GM19324 (cell line): ENCODE results near the gene COG8.

ENCODE experiments used
- ATAC-seq: cut with Tn5 transposase; IDR thresholded peaks from one replicate; pipeline ENCODE4 v1.9.1; 2021; ENCODE audit warnings: mild to moderate bottlenecking, moderate library complexity; ENCODE audit not compliant: unreplicated experiment, low FRiP score

COG8 gene

DNA sequence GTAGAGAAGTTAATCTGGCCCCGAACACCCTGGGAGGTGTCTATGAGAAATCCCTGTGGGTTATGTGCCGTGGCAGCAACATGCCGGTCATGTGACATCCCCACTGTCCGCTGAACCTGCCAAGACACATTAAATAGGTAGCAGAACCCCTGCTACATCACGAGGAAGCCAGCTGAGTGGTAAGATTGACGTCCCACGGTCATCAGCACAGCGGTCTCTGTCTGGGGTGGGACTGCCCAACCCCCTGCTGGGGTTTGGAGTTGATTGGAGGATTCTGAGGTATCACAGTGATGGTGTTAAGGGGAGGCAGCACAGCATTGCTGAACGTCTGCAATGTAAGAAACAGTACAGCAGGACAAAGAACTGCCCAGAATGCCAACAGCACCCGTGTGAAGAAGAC is 10.2 kb upstream of the COG8 start:
- ATAC-seq, result no peak

DNA sequence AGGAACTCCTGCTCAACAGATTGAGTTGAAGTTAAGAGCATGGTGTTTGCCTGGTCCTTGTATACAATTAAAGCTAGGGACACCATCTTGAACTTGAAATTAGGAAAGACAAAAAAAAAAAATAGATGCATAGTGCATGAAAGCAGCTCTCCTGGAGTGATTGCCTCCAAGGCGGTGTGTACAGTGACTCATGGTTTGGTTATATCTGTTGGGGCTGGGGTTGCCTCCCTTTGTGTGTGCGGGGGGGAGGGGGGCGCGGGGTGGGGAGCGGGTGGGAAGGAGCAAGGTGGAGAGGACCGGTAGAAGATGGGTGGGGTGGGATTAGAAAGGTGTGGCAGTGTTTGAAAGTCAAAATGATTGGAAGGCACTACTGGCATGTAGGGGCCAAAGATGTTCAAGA is 8.9 kb upstream of the COG8 start:
- no peak for ATAC-seq

DNA sequence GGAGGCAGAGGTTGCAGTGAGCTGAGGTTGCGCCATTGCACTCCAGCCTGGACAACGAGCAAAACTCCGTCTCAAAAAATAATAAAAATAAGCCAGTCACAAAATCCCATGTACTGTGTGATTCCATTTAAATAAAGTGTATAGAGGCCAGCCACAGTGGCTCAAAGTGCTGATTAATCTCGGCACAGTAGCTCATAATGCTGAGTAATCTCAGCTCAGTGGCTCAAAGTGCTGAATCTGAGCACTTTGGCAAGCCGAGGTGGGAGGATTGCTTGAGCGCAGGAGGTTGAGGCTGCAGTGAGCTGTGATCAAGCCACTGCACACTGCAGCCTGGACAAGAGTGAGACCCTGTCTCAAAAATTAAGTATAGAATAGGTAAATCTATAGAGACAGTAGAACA is 7.3 kb upstream of the COG8 start:
- no peak for ATAC-seq

DNA sequence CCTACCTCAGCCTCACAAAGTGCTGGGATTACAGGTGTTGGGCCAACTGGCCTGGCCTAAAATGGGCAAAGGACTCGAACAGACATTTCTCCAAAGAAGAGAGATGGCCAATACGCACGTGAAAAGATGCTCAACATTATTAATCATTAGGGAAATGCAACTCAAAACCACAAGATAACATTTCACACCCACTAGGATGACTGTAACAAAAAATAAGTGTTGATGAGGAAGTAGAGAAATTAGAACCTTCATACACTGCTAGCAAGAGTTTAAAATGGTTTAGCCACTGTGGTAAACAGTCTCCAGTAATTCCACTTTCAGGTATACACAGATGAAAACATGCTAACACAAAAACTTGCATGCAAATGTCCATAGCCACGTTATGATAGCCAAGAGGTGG is 6.6 kb upstream of the COG8 start:
- no peak for ATAC-seq

DNA sequence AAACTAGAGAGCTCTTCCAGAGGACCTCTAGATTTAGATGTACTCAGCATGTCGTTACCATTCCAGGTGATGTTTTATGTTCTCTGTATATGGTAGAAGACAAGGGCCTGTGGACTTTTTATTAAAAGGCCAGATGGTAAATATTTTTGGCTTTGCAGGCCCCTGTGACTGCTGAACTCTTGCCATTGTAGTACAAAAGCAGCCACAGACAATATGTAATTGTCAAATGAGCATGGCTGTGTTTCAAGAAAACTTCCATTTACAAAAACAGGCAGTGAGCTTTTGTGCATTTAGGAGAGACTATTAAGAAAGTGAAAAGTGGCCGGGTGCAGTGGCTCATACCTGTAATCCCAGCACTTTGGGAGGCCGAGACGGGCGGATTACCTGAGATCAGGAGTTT is 4.8 kb upstream of the COG8 start:
- no peak for ATAC-seq

DNA sequence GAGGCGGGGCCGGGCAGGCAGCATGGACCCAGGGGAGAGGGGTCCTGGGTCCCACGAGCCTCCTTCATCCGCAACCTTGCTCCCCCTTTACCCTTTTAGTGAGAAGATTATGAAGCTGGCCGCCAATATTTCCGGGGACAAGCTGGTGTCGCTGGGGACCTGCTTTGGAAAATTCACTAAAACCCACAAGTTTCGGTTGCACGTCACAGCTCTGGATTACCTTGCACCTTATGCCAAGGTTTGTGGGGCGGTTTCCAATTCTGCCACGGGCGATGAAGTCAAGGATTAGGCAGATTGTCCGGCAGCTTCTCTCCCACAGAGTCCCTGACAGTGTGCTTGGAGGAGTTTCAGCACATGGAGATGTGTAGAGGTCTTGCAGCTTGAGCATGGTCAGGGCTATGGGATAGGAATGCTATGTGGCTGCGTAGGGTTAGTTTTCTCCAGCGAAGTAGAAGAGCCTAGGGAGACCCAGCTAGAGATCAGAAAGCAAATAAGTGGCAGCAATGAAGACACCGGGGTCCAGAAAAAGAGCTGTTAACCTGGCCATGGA is 806 bp upstream of the COG8 start:
- ATAC-seq, result peak; percentile 5

DNA sequence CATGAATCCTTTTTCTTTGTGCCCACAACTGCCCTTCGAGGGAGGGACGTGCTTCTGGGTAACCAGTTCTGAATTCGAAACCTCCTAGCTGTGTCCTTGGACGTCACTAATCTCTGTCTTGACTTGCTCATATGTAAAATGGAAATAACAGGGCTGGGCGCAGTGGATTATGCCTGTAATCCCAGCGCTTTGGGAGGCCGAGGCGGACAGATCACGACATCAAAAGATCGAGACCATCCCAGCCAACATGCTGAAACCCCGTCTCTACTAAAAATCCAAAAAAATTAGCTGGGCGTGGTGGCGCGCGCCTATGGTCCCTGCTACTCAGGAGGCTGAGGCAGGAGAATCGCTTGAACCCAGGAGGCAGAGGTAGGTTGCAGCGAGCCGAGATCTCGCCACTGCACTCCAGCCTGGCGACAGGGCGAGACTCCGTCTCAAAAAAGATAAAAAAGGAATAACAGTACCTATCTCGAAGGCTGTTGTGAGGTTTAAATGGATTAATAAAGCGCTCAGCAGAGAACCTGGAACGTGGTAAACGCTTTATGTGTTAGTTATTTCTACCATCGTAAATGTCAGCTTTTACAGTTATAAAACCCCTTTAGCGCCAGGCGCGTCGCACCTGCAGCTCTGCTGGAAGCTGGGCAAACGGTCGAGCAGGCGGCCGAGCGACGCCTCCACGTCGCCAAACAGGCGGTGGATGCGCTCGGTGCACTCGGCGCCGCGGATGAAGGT is 641 bp downstream of the COG8 start:
- no peak for ATAC-seq

DNA sequence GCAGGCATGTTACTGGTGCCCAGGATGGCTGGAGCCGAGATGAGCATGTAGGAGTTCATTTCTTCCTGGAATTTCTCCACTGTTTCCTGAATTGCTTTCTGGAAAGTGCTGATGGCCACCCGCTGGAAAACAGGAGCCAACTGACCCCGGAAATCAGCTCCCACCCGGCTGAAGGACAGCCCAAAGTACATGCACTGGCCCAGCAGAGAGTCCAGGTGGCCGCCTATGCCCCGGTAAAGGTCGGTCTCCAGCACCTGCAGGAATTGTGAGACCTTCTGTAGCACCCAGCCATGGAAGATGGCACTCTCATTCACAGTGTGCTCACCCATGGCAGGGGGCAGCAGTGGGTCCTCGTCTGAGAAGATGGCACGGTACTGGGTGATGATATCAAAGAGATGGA is 4.7 kb downstream of the COG8 start:
- ATAC-seq, result no peak

DNA sequence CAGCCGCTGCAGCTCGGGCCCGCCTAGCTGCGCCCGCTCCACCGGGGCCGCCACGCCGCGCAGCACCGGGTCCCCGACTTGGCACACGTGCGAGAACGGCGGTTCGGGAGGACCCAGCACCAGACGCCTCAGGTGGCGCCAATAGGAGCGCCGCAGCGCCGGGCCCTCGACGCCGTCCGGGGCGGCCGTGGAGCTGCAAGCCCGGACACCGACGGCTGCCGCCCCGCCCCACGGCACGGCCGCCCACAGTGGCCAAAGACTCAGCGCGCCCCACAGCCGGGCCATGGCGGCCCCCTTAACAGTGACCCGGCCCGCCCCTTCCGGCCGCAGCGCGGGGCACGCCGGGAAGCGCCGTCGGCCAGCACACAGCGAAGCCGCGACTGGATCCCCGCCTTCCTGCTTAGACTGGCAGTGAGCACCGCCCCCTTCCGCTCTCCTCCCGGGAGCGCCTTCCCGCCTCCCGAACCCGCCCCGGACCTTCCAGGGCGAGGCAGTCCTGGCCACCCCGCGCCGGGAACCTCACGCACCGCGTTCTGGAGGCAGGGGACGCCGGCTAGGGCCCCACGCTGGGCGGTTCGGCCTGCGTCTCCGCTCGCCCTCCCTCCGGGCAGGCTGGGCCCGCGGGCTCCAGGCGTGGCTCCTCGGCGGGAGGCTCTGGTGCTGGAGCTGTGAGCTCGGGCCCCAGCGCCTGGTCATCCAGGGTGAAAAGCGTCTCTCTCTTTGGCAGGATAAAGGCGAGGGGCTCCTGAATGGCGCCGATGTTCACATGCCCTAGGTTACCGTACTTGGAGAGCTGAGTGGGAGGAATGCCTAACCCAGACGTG is 8.9 kb downstream of the COG8 start, which contains the start of gene PDF:
Gene PDF, minus strand, starts transcription at position 303 of the 824 bp plus-strand sequence. Its CDS starts 18 bp downstream, at position 285.
- ATAC-seq, result peak; percentile 94

DNA sequence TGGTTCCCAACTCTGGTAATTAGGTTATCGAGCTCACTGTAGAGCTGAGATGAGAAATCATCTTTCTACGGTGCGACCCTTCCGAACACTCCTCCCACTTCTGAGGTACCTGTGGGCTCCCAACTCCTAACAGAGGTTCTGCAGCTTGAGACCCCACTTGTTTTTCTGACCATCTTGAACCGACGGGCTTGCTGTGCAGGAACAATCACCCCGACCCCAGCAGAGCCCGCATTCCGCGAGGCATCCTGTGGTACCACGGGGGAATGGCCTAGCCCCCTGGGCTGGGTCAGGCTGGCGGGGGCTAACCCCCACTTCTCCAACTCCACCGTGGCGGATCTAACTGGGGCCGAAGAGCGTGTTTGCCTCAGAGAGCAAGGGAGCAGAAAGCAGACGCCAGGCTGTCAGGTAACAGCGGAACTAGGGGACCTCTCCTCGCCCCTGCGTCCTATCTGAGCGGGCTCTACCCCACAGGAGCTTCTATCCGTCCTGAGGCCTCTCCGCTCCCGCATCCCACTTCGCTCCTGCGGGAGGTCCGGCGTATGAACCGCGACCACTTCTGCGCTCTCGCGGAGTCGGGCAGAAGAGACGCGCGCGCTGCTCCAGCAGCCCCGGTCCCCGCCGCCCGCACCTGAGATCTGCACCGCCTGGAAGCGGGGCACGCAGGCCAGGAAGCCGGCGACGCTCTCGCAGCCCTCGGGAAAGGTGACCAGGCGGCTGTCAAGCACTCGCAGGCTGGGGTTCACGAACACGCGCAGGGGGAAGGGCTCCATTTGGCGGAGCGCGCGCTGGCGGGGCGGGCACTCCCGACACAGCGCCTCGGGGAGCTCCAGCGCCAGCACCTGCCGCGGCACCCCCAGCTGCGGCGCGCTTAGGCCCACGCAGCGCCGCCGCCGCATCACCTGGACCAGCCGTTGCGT is 9.7 kb downstream of the COG8 start:
- ATAC-seq, result peak; percentile 8

DNA sequence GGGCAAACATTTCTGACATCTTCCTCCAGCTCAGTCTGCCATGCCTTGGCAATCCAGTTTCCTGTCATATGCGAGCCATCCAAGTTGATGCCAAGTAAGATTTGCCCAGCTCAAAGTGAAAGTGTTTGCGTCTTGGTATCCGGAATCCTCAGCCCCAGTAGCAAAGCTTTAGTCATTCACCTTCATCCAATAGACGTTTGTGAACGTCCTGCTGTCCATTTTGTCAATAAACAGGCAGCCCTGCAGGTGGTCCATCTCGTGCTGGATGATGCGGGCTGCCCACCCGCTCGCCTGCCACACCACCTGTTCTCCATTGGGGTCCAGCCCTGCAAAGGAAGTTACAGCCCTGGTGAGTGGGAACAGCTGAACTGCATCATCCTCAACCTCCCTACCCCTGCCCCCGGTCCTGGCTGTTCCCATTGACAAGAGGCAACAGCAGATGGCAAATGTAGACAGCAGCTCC is 10.5 kb downstream of the COG8 start:
- ATAC-seq, result no peak

DNA sequence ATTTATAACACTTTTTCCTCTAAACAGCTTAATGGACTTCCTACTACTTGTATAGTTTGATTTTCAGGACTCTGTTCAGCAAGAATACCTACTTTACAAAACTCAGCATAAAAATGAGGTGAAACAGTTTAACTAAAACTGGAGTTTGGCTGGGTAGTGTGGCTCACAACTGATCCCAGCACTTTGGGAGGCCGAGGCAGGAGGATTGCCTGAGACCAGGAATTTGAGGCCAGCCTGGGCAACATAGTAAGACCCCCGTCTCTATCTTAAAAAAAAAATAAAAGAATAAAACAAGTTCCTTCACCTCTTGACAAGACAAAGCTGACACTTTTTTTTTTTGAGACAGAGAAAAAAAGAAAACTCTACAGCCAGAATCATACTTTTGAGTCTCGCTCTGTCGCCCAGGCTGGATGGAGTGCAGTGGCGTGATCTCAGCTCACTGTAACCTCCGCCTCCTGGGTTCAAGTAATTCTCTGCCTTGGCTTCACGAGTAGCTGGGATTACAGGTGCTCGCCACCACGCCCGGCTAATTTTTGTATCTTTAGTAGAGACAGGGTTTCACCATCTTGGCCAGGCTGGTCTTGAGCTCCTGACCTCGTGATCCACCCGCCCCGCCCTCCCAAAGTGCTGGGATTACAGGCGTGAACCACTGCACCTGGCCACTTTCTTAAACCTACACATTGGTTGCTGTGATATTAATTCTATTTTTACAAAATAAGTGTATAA is 11.6 kb downstream of the COG8 start:
- no peak for ATAC-seq

DNA sequence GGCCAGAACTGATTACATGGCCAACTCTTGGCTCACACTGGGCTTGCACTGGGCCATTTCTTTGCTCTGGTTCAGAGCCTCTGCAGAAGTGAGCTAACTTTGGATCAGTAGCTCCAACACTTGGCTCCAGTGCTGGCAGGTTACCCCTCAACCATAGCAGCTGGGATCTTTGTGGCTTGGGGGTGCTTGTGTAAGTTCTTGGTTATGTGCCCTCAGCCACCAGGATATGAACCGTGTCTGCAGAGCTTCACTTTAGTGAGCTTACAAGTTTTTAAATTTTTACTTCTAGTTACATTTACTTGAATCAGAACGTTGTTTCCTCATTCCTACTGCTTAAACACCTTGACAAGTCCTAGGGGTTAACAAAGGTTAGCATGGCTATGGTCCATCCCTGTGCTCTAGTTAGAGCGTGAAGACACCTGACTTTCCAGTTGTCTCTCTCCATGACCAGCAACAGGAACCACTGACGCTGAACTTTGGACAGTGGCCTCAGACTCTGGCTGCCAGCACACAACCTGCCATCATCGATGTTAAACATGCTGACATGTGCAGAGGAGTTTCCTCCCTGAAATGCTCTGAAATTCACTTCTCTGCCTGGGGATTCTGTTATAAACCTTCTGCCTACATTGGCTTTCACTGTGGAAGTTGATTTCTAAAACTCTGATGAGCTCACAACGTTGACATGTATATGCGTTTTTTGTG is 13.0 kb downstream of the COG8 start:
- no peak for ATAC-seq

DNA sequence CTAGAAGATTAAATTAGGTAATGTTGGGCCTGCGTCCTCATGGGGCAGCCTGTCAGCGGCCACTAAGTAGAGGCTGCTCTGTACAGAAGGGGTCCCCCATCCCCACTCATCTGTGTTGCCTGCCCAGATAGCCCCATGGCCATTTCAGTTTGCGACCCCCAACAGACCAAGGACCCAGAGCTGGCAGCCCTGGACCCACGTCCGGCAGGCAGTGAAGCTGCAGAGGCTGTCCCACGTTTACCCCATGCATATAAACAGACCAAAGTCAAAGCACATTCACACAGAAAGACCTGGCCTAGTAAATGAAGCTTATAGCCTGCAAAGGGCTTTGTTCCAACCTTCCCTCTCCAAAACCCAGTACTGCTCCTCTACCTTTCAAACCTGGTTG is 13.6 kb downstream of the COG8 start:
- ATAC-seq, result no peak

DNA sequence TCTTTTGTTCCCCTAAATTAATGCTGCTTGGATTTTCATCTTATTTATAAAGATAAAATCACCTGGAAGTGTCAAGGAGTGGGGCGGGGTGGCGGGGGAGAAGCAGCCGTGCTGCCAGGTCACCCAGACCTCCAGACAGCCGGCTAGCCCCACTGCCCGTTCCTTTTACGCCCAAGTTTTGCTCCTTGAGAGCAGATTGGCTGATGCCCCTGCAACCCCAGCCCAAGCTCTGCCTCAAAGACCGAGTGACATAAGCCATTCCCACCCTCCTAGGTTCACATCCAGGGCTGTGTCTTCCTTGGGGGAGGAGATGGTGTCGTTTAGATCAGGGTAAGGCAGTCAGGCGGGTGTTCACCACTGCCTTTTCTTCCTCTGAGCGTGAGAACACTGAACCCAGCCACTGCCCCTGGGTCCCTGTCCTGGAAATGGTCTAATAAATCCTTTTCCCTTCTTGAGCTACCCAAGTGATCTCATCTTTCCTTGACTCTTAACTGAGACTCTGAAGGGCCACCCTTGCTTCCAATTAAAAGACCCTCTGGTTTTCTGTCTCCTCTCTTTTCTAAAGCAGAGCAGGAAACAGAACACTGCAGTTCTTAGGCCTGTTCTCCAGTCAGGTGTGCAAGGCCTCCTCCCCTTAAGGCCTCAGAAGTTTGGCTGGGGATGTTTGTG is 14.6 kb downstream of the COG8 start:
- no peak for ATAC-seq

DNA sequence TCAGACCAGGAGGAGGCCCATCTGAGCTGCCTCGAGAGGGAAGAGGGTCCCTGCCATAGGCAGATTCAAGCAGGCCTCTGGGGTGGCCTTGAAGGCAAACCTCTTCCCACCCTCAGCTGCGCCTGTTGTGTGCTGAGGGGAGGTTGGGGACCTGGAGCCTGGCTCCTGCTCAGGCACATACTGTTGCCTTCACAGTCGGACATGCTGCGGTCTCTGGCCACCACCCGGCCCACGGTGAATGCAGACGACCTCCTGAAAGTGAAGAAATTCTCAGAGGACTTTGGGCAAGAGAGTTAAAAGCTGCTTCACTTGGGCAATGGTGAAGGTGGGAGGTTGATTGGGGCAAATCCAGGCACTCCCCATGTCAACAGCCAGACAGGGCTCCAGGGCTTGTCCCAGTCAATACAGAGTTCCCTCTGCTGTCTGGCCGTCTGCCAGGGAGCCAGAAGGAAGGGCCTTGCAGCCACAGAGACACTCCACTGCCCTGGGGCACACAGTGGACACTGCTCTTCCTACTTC is 15.3 kb downstream of the COG8 start:
- no peak for ATAC-seq

DNA sequence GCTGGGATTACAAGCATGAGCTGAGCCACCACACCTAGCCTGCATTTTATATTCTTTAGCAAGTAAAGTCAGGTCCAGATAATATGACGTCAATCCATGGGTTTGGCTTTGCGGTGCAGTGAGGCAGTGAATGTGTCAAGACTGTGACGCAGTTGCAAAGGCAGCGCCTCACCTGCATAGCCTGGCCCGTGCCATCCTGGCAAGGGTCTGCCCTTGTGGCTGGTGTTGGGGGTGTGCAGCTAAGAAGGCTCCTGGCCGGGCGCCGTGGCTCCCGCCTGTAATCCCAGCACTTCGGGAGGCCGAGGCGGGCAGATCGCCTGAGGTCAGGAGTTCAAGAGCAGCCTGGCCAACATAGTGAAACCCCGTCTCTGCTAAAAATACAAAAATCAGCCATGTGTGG is 15.9 kb downstream of the COG8 start:
- no peak for ATAC-seq

DNA sequence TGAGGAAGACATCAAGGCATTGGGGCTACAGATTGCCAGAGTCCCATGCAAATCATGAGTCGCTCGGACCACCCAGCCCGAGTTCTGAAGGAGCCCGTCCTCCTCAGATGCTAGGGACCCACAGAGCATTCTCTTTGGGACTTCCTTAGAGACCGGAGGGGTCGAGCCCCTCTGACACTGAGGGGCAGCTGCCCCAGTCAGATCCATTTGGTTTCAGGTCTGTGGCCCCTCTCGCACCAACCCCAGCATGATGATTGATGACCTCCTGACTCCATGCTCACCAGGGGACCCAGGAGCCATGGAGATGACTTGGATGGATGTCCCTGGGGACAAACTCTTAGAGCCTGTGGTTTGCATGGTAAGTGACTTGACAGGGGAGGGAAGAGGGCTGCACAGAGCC is 17.0 kb downstream of the COG8 start:
- ATAC-seq, result no peak

DNA sequence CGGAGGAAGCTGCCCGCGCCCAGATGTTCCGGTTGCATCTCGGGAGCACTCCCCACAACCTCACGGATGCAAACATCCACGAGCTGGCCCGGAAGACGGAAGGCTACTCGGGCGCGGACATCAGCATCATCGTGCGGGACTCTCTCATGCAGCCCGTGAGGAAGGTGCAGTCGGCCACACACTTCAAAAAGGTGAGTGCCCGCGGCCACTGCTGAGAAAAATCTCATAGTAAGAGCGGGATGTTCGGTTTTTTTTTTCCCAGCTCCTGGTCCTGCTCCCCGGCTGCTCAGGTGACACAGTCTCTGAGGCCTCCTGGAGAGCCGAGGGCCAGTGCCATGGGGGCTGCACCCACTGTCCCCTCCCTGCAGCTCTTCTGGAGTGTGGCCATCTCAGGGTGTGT is 18.3 kb downstream of the COG8 start:
- no peak for ATAC-seq
